H1 (cell line): Measurements from ENCODE around the gene SERPINE3. TPM values are rescaled to one million over a fixed set of nuclear protein-coding genes. Genes with fewer than 3 reads are reported as not detected.

Source experiments
- CTCF ChIA-PET: fragments of 300-600 bp; sonication (Branson Sonifier 250); formaldehyde crosslinking; loops from one replicate; lab custom pipeline; 2021; ENCODE audit not compliant: partially characterized antibody; lab: Charles Lee
- POLR2A ChIA-PET: fragments of 300-600 bp; sonication (Branson Sonifier 250); formaldehyde crosslinking; loops from one replicate; lab custom pipeline; 2021; ENCODE audit warnings: inconsistent platforms; ENCODE audit not compliant: partially characterized antibody; lab: Charles Lee
- DNase-seq, 2 experiments: peaks; one replicate each; pipeline versions ENCODE4 v3.0.0 to v3.0.0-alpha.2; 2010 to 2022; ENCODE audit warnings: low spot score in 2 of 2, low read depth in 1 of 2, mixed read lengths in 1 of 2
- FAIRE-seq: peaks from 2 replicates; lab custom pipeline; 2011; peaks lifted over from hg19 to GRCh38; lab: Jason Lieb, UNC
- H2AFZ ChIP-seq: 2 replicates; pipeline ENCODE4 v1.8.1; 2012; ENCODE audit warnings: low read length, inconsistent platforms
- H2AK5ac ChIP-seq: 2 replicates; pipeline ENCODE4 v1.6.1; 2013; ENCODE audit warnings: low read depth, low read length
- H2BK120ac ChIP-seq: replicated peaks from 2 replicates; pipeline ENCODE3; 2013; ENCODE audit warnings: low read depth, low read length, inconsistent platforms
- H2BK12ac ChIP-seq: 2 replicates; pipeline ENCODE4 v1.6.1; 2013; ENCODE audit warnings: low read depth, low read length
- H2BK15ac ChIP-seq: 2 replicates; pipeline ENCODE4 v1.6.1; 2013; ENCODE audit warnings: low read length
- H2BK20ac ChIP-seq: 2 replicates; pipeline ENCODE4 v1.6.1; 2013; ENCODE audit warnings: low read length
- H2BK5ac ChIP-seq: 2 replicates; pipeline ENCODE4 v1.6.1; 2013; ENCODE audit warnings: low read depth, low read length
- H3K14ac ChIP-seq: 2 replicates; pipeline ENCODE4 v1.6.1; 2013; ENCODE audit warnings: inconsistent platforms; ENCODE audit not compliant: insufficient read length
- H3K18ac ChIP-seq: 2 replicates; pipeline ENCODE4 v1.6.1; 2013; ENCODE audit warnings: low read length; ENCODE audit errors: extremely low read depth
- H3K23ac ChIP-seq: 2 replicates; pipeline ENCODE4 v1.6.1; 2013; ENCODE audit warnings: inconsistent platforms; ENCODE audit not compliant: insufficient read length
- H3K23me2 ChIP-seq: 2 replicates; pipeline ENCODE4 v1.6.1; 2013; ENCODE audit warnings: low read depth, low read length
- H3K27ac ChIP-seq: 2 replicates; pipeline ENCODE4 v1.6.1; 2011; ENCODE audit warnings: low read depth, low read length, inconsistent platforms
- H3K27me3 ChIP-seq, 4 experiments: replicated peaks in 1 of 4; 1 replicate in 1 of 4; 2 replicates in 3 of 4; pipeline versions ENCODE4 v1.6.1 to v1.8.1; 2011 to 2013; ENCODE audit warnings: low read length in 3 of 4, mild to moderate bottlenecking in 3 of 4, inconsistent platforms in 2 of 4, mixed read lengths in 2 of 4, moderate library complexity in 1 of 4; ENCODE audit not compliant: control insufficient read depth in 3 of 4, insufficient read depth in 3 of 4; ENCODE audit errors: extremely low read depth in 1 of 4
- H3K36me3 ChIP-seq, 4 experiments: 2 replicates each; pipeline versions ENCODE4 v1.6.1 to v1.8.1; 2011 to 2013; ENCODE audit warnings: mild to moderate bottlenecking in 4 of 4, low read length in 3 of 4, moderate library complexity in 2 of 4, control low read depth in 1 of 4, inconsistent platforms in 1 of 4; ENCODE audit not compliant: insufficient read depth in 4 of 4, control insufficient read depth in 2 of 4
- H3K4ac ChIP-seq: replicated peaks from 2 replicates; pipeline ENCODE3; 2013; ENCODE audit warnings: low read length, low read depth, mixed read lengths, inconsistent platforms; ENCODE audit not compliant: insufficient read length
- H3K4me1 ChIP-seq, 4 experiments: replicated peaks in 1 of 4; 1 replicate in 1 of 4; 2 replicates in 3 of 4; pipeline versions ENCODE4 v1.6.1 to v1.8.1; 2011 to 2013; ENCODE audit warnings: low read length in 3 of 4, inconsistent platforms in 2 of 4, mixed read lengths in 1 of 4; ENCODE audit not compliant: insufficient read depth in 4 of 4, control insufficient read depth in 3 of 4
- H3K4me2 ChIP-seq, 2 experiments: 2 replicates each; pipeline versions ENCODE4 v1.6.1 to v1.8.1; 2011 to 2013; ENCODE audit warnings: low read depth in 2 of 2, low read length in 2 of 2, control low read depth in 1 of 2, inconsistent platforms in 1 of 2, mild to moderate bottlenecking in 1 of 2; ENCODE audit not compliant: insufficient read depth in 1 of 2
- H3K4me3 ChIP-seq, 4 experiments: fragments of 200-600, 300-600 bp in 1 of 4; sonication (generic), shearing (Covaris generic), sonication (Bioruptor Twin) in 1 of 4; 2 replicates each; pipeline versions ENCODE4 v1.5.1 to v1.8.1; 2011 to 2016; ENCODE audit warnings: low read length in 4 of 4, low read depth in 3 of 4, control low read depth in 2 of 4, inconsistent platforms in 2 of 4, mild to moderate bottlenecking in 2 of 4, mixed read lengths in 1 of 4, moderate library complexity in 1 of 4; ENCODE audit not compliant: insufficient read depth in 2 of 4; ENCODE audit errors: extremely low read depth in 1 of 4
- H3K56ac ChIP-seq: replicated peaks from 2 replicates; pipeline ENCODE3; 2013; ENCODE audit warnings: low read depth, mild to moderate bottlenecking, mixed read lengths, low read length, inconsistent platforms; ENCODE audit not compliant: insufficient read length
- H3K79me1 ChIP-seq: 2 replicates; pipeline ENCODE4 v1.6.1; 2013; ENCODE audit warnings: low read depth, low read length, control low read depth
- H3K79me2 ChIP-seq, 2 experiments: 2 replicates each; pipeline versions ENCODE4 v1.6.1 to v1.8.1; 2012 to 2013; ENCODE audit warnings: low read length in 2 of 2, mild to moderate bottlenecking in 2 of 2, inconsistent platforms in 1 of 2; ENCODE audit not compliant: insufficient read depth in 2 of 2, control insufficient read depth in 1 of 2
- H3K9ac ChIP-seq, 4 experiments: replicated peaks in 1 of 4; 1 replicate in 1 of 4; 2 replicates in 3 of 4; pipeline versions ENCODE4 v1.6.1 to v1.8.1; 2011 to 2013; ENCODE audit warnings: low read depth in 3 of 4, low read length in 3 of 4, control low read depth in 2 of 4, mild to moderate bottlenecking in 2 of 4, moderate library complexity in 2 of 4, inconsistent platforms in 1 of 4; ENCODE audit errors: extremely low read depth in 1 of 4
- H3K9me3 ChIP-seq, 2 experiments: 2 replicates each; pipeline versions ENCODE4 v1.6.1 to v1.8.1; 2012 to 2013; ENCODE audit warnings: mild to moderate bottlenecking in 2 of 2, moderate library complexity in 2 of 2, control low read depth in 1 of 2, inconsistent platforms in 1 of 2, low read depth in 1 of 2, low read length in 1 of 2, mixed read lengths in 1 of 2; ENCODE audit not compliant: insufficient read depth in 2 of 2
- H4K20me1 ChIP-seq, 2 experiments: replicated peaks in 1 of 2; 2 replicates each; pipeline versions ENCODE3 to v1.8.1; 2011 to 2013; ENCODE audit warnings: inconsistent platforms in 2 of 2, low read length in 2 of 2, mild to moderate bottlenecking in 1 of 2; ENCODE audit not compliant: insufficient read depth in 2 of 2, control insufficient read depth in 1 of 2
- H4K5ac ChIP-seq: 2 replicates; pipeline ENCODE4 v1.6.1; 2013; ENCODE audit warnings: low read length, low read depth, mixed read lengths, inconsistent platforms; ENCODE audit not compliant: insufficient read length
- H4K8ac ChIP-seq: 2 replicates; pipeline ENCODE4 v1.8.0; 2013; ENCODE audit warnings: mild to moderate bottlenecking, moderate library complexity, low read length, inconsistent platforms; ENCODE audit not compliant: insufficient read depth; ENCODE audit errors: extremely low read depth
- H4K91ac ChIP-seq: replicated peaks from 2 replicates; pipeline ENCODE3; 2013; ENCODE audit warnings: low read length, mixed read lengths, inconsistent platforms; ENCODE audit not compliant: insufficient read length
- ATF2 ChIP-seq: IDR thresholded peaks from 2 replicates; pipeline ENCODE4 v1.6.1; 2012; ENCODE audit warnings: low read length, inconsistent platforms
- CHD1 ChIP-seq: IDR thresholded peaks from 2 replicates; pipeline ENCODE4 v1.6.1; 2012; ENCODE audit warnings: low read depth, low read length, improper control_type of control experiment
- CTBP2 ChIP-seq: IDR thresholded peaks from 2 replicates; pipeline ENCODE4 v1.7.0; 2011; ENCODE audit warnings: borderline replicate concordance, mild to moderate bottlenecking, moderate library complexity, mixed read lengths, low read length; ENCODE audit not compliant: insufficient read depth, insufficient read length
- GTF2F1 ChIP-seq: IDR thresholded peaks from 2 replicates; pipeline ENCODE4 v1.6.1; 2012; ENCODE audit warnings: low read depth, low read length, improper control_type of control experiment, borderline replicate concordance
- HDAC2 ChIP-seq, 2 experiments: fragments of 300-600 bp in 1 of 2; sonication (generic) in 1 of 2; IDR thresholded peaks; 2 replicates each; pipeline ENCODE4 v1.6.1; 2011 to 2012; ENCODE audit warnings: low read depth in 2 of 2, low read length in 2 of 2, mild to moderate bottlenecking in 2 of 2, moderate library complexity in 2 of 2, borderline replicate concordance in 1 of 2, inconsistent platforms in 1 of 2
- NANOG ChIP-seq: IDR thresholded peaks from 2 replicates; pipeline ENCODE4 v1.6.1; 2011; ENCODE audit warnings: low read length, low read depth, mild to moderate bottlenecking, inconsistent platforms; ENCODE audit not compliant: insufficient read depth, poor library complexity, severe bottlenecking
- TBP ChIP-seq: IDR thresholded peaks from 2 replicates; pipeline ENCODE4 v1.6.1; 2011; ENCODE audit warnings: low read depth, low read length, improper control_type of control experiment
- WGBS, 2 experiments: shearing (Covaris generic) in 1 of 2; methylation state at CpG; one replicate each; pipeline versions ENCODE4 v1.1.6 to v1.1.7; 2013 to 2015; ENCODE audit warnings: low lambda C conversion rate in 2 of 2, mixed read lengths in 2 of 2, inconsistent platforms in 1 of 2, low coverage in 1 of 2, missing lambda C conversion rate in 1 of 2; ENCODE audit not compliant: insufficient replicate concordance in 2 of 2, insufficient coverage in 1 of 2, insufficient read length in 1 of 2; ENCODE audit errors: extremely low coverage in 1 of 2, missing lambda C conversion rate in 1 of 2; 5-methylcytosine and 5-hydroxymethylcytosine counted together
- polyA plus RNA-seq, 7 experiments: library from polyadenylated mRNA; depleted of rRNA in 3 of 7; stranded (reverse) in 5 of 7; unstranded in 2 of 7; fragments of >200 nt in 5 of 7; fragments of 200-250 nt in 2 of 7; gene quantifications; 1 replicate in 5 of 7; 2 replicates in 1 of 7; 4 replicates in 1 of 7; pipeline versions ENCODE4 v1.2.1 to v1.2.3, GENCODE V29; 2011 to 2013; ENCODE audit warnings: missing spikeins in 2 of 7, mixed read lengths in 2 of 7
- total RNA-seq: library from RNA; stranded (reverse); fragmentation: NEBNext Ultra II Directional; extraction: Animal tissue kit (Norgen Biotek cat#: 25700); gene quantifications from 2 replicates; pipeline ENCODE4 v1.2.1, GENCODE V29; 2021

SERPINE3 gene
- total and polyA plus RNA-seq, 2 of the 8 experiments (the other 6 are each of a cell fraction or from before 2014, with no cell fraction given) = 0.34 to 1.0 TPM

GRCh38 chr13:51292000-51292565 lies 47.4 kb upstream of the SERPINE3 start:
- no peak overlapping the region for H4K5ac ChIP-seq
- peaks cover 0 to 9% (median 3%) of the 10 kb centered on the region in 4 experiments; a peak in 4 of 7 replicates for H3K4me1 ChIP-seq
- H3K9ac ChIP-seq = no peak overlapping the region
- no peak overlapping the region for H2AK5ac ChIP-seq
- H4K91ac ChIP-seq = no peak overlapping the region
- no peak for TF ChIP-seq GTF2F1
- no peak for TF ChIP-seq NANOG
- TF ChIP-seq CTBP2 = no peak
- TF ChIP-seq HDAC2 (IDR thresholded peaks at IDR 0.05; ENCODE audit: borderline replicate concordance in 1 of 2, low read depth in 2 of 2, low read length in 2 of 2) = no peak
- TF ChIP-seq TBP = no peak
- no peak for TF ChIP-seq ATF2
- no peak for TF ChIP-seq CHD1
- no peak overlapping the region for H3K4ac ChIP-seq
- no peak for FAIRE-seq
- 0 out of 2 replicates have a peak overlapping the region, but pooled peaks have one; percentile 88 for H2BK20ac ChIP-seq
- no peak overlapping the region for H3K4me2 ChIP-seq
- no peak overlapping the region for H2BK120ac ChIP-seq
- H3K36me3 ChIP-seq = no peaks in the 10 kb centered on the region
- no peaks in the 10 kb centered on the region; a peak in 1 of 4 replicates for H3K9me3 ChIP-seq
- POLR2A ChIA-PET = interaction anchor here (0.9 to 1.1 kb wide), 2 partner anchors 11 to 62 kb away, joined by 3 read pairs; no protein-coding TSS in a partner anchor
- no peaks in the 10 kb centered on the region for H3K27me3 ChIP-seq
- H3K79me2 ChIP-seq = no peaks in the 10 kb centered on the region
- H4K8ac ChIP-seq = no peak overlapping the region
- H3K23me2 ChIP-seq = peaks cover 2% of the 10 kb centered on the region; the same call in 1 of the 2 replicates
- CTCF ChIA-PET = interaction anchor here (0.7 to 1.5 kb wide), 4 partner anchors 11 to 167 kb away, joined by 3 to 6 read pairs (median 3); no protein-coding TSS in a partner anchor
- no peak overlapping the region for H2BK5ac ChIP-seq
- H4K20me1 ChIP-seq = no peaks in the 10 kb centered on the region
- H3K14ac ChIP-seq = no peak overlapping the region
- no peak overlapping the region for H3K4me3 ChIP-seq
- H2AFZ ChIP-seq = no peak overlapping the region
- H3K79me1 ChIP-seq = no peaks in the 10 kb centered on the region
- 0 out of 2 replicates have a peak overlapping the region, but pooled peaks have one; percentile 50 for H2BK15ac ChIP-seq
- peak overlapping the region; percentile 79; the same call in 1 of the 2 replicates for H2BK12ac ChIP-seq
- H3K18ac ChIP-seq = 0 out of 2 replicates have a peak overlapping the region, but pooled peaks have one; percentile 39
- H3K56ac ChIP-seq = no peak overlapping the region
- 90% methylated on average over 6 of the region's 6 CpGs; no CpG with 5 or more reads in 1 of the 2 experiments for WGBS, 2 experiments
- no peak overlapping the region for H3K23ac ChIP-seq
- H3K27ac ChIP-seq = no peak overlapping the region
- DNase-seq = no peak
